OCI-LY7 (cell line): Measurements from ENCODE around the gene SDC4.

ENCODE experiments used
- EZH2phosphoT487 ChIP-seq: fragments of 200-600 bp; sonication (generic); IDR thresholded peaks from 2 replicates; pipeline ENCODE4 v1.6.1; 2018; ENCODE audit warnings: low read depth, borderline replicate concordance, mild to moderate bottlenecking, mixed run types, antibody characterized with exemption, low read length, moderate library complexity, mixed read lengths
- TF ChIP-seq, protein P1 (sequence below): fragments of 200-600 bp; sonication (generic); conservative IDR thresholded peaks from 2 replicates; pipeline ENCODE4 v1.5.1; 2014; ENCODE audit warnings: mild to moderate bottlenecking, antibody characterized with exemption, low read length, moderate library complexity, mixed read lengths

DNA sequence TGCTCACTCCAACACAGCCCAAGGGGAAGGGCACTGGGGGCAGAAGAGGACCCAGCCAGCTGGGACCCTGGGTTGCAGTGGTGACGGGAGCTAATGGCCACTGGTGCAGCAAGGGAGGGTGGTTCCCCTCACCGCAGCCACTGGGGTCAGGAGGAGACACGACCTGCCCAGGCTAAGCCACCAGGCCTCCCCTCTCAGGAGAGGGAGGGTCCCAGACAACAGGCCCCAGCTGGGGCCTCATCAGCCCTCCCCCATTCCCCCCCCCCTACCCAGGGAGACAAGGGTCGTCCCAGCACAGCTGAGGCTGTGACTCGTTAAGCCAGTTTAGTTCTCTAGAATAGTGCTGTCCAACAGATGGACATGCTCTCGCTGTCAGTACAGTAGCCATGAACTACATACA is 22.9 kb downstream of the SDC4 start:
- TF ChIP-seq, protein P1, sequence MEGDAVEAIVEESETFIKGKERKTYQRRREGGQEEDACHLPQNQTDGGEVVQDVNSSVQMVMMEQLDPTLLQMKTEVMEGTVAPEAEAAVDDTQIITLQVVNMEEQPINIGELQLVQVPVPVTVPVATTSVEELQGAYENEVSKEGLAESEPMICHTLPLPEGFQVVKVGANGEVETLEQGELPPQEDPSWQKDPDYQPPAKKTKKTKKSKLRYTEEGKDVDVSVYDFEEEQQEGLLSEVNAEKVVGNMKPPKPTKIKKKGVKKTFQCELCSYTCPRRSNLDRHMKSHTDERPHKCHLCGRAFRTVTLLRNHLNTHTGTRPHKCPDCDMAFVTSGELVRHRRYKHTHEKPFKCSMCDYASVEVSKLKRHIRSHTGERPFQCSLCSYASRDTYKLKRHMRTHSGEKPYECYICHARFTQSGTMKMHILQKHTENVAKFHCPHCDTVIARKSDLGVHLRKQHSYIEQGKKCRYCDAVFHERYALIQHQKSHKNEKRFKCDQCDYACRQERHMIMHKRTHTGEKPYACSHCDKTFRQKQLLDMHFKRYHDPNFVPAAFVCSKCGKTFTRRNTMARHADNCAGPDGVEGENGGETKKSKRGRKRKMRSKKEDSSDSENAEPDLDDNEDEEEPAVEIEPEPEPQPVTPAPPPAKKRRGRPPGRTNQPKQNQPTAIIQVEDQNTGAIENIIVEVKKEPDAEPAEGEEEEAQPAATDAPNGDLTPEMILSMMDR: no peak
- no peak for TF ChIP-seq EZH2phosphoT487
